ENCODE data around the gene SCARB1.

DNA sequence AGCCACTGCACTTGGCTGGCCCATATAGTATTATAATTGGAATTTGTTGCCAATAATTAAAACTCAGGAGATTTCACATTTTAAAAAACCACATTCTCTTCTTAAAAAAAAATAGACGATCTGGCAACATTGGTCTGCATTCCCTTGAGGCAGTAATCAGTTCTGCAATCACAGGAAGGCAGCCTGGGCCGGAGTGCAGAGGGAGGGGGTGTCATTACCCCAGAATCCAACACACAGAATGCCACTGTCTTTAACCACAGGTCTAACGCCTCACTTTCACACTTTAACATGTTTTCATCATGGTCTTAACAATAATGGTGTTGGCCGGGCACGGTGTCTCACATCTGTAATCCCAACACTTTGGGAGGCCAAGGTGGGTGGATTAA lies 100.1 kb downstream of the SCARB1 start:
- TF ChIP-seq, protein P1, sequence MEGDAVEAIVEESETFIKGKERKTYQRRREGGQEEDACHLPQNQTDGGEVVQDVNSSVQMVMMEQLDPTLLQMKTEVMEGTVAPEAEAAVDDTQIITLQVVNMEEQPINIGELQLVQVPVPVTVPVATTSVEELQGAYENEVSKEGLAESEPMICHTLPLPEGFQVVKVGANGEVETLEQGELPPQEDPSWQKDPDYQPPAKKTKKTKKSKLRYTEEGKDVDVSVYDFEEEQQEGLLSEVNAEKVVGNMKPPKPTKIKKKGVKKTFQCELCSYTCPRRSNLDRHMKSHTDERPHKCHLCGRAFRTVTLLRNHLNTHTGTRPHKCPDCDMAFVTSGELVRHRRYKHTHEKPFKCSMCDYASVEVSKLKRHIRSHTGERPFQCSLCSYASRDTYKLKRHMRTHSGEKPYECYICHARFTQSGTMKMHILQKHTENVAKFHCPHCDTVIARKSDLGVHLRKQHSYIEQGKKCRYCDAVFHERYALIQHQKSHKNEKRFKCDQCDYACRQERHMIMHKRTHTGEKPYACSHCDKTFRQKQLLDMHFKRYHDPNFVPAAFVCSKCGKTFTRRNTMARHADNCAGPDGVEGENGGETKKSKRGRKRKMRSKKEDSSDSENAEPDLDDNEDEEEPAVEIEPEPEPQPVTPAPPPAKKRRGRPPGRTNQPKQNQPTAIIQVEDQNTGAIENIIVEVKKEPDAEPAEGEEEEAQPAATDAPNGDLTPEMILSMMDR (IDR thresholded peaks at IDR 0.05; ENCODE audit: low read length), result no peak
- TF ChIP-seq EZH2 (IDR thresholded peaks at IDR 0.05; ENCODE audit: borderline replicate concordance, low read length), result no peak
